ENCODE results near the gene ATP8A1. TPM values are rescaled to one million over a fixed set of nuclear protein-coding genes. Genes with fewer than 3 reads are reported as not detected.

The ATP8A1 gene
- total and polyA plus RNA-seq, 2 of the 8 experiments (the other 6 are each of a cell fraction or from before 2014, with no cell fraction given), result 3.7 to 14.9 TPM

DNA sequence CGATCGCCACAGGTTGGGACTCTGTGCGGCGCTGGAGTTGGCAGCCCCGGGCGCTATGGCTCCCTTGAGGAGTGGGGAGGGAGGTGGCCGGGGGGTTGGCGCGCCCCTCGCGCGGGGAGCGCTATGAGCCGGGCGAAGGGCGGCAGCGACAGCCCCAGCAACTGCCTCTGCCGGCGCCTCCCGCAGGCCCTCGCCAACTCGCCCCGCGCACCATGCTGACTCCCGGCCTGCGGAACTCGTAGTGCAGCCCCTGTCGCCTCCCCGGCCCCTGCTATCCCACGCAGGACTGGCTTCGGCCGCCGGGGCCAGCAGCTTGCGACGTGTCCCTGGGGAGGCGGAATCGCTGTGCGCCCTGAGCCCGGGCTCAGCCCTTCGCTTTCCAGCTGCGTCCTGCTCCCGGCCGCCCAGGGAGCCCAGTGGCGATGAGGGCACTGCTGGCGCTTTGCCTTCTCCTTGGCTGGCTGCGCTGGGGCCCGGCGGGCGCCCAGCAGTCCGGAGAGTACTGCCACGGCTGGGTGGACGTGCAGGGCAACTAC lies 259.2 kb downstream of the ATP8A1 start:
- Histone ChIP-seq H2BK15ac (ENCODE audit: low read length) (peak overlapping the region; percentile 65; the same call in 1 of the 2 replicates), H3K23me2 (ENCODE audit: low read depth, low read length) (peaks cover 33% of the 10 kb centered on the region), H4K8ac (ENCODE audit: extremely low read depth, insufficient read depth, low read length) (no peak overlapping the region; the same call in 1 of the 2 replicates), H3K79me1 (ENCODE audit: low read depth, low read length) (no peaks in the 10 kb centered on the region), H2BK12ac (ENCODE audit: low read depth, low read length) (peak overlapping the region; percentile 56; the same call in 1 of the 2 replicates), H2BK20ac (ENCODE audit: low read length) (no peak overlapping the region), H4K91ac (replicated peaks; ENCODE audit: insufficient read length, low read length) (no peak overlapping the region), H3K27me3 (replicated peaks in 1 of 4; ENCODE audit: control insufficient read depth in 3 of 4, extremely low read depth in 1 of 4, insufficient read depth in 3 of 4, low read length in 3 of 4) (peaks cover 19 to 65% (median 57%) of the 10 kb centered on the region in 4 experiments), H3K9me3 (ENCODE audit: insufficient read depth in 2 of 2, low read depth in 1 of 2, low read length in 1 of 2) (no peaks in the 10 kb centered on the region), H3K14ac (ENCODE audit: insufficient read length) (no peak overlapping the region), H3K4me1 (replicated peaks in 1 of 4; ENCODE audit: control insufficient read depth in 3 of 4, insufficient read depth in 4 of 4, low read length in 3 of 4) (peaks cover 6 to 20% (median 11%) of the 10 kb centered on the region in 4 experiments; a peak in 6 of 7 replicates), H3K23ac (ENCODE audit: insufficient read length) (no peak overlapping the region), H3K4me3 (ENCODE audit: extremely low read depth in 1 of 4, insufficient read depth in 2 of 4, low read depth in 3 of 4, low read length in 4 of 4) (peak overlapping the region; percentile 45 to 66 (median 58)), H3K27ac (ENCODE audit: low read depth, low read length) (no peak overlapping the region), H3K4me2 (ENCODE audit: insufficient read depth in 1 of 2, low read depth in 2 of 2, low read length in 2 of 2) (peak overlapping the region; percentile 89 to 93), H4K20me1 (replicated peaks in 1 of 2; ENCODE audit: control insufficient read depth in 1 of 2, insufficient read depth in 2 of 2, low read length in 2 of 2) (no peaks in the 10 kb centered on the region), H2AFZ (ENCODE audit: low read length) (0 out of 2 replicates have a peak overlapping the region, but pooled peaks have one; percentile 47), H3K56ac (replicated peaks; ENCODE audit: insufficient read length, low read depth, low read length) (peak overlapping the region; percentile 27), H2AK5ac (ENCODE audit: low read depth, low read length) (no peak overlapping the region), H2BK120ac (replicated peaks; ENCODE audit: low read depth, low read length) (no peak overlapping the region), H3K9ac (replicated peaks in 1 of 4; ENCODE audit: extremely low read depth in 1 of 4, low read depth in 3 of 4, low read length in 3 of 4) (no peak overlapping the region), H2BK5ac (ENCODE audit: low read depth, low read length) (peak overlapping the region; percentile 26; the same call in 1 of the 2 replicates), H3K36me3 (ENCODE audit: control insufficient read depth in 2 of 4, insufficient read depth in 4 of 4, low read length in 3 of 4) (no peaks in the 10 kb centered on the region), H3K18ac (ENCODE audit: extremely low read depth, low read length) (peak overlapping the region; percentile 88), H3K4ac (replicated peaks; ENCODE audit: insufficient read length, low read depth, low read length) (peak overlapping the region; percentile 58), H3K79me2 (ENCODE audit: control insufficient read depth in 1 of 2, insufficient read depth in 2 of 2, low read length in 2 of 2) (no peaks in the 10 kb centered on the region), H4K5ac (ENCODE audit: insufficient read length, low read depth, low read length) (no peak overlapping the region)
- FAIRE-seq (no peak), DNase-seq (ENCODE audit: low read depth in 1 of 2, low spot score in 2 of 2) (peak in 1 of 2 experiments; percentile 77)
- WGBS, 2 experiments (ENCODE audit: extremely low coverage in 1 of 2, insufficient coverage in 1 of 2, insufficient read length in 1 of 2, insufficient replicate concordance in 2 of 2, low coverage in 1 of 2, low lambda C conversion rate in 2 of 2, missing lambda C conversion rate in 1 of 2), result 0% methylated on average over 30 of the region's 52 CpGs; no CpG with 5 or more reads in 1 of the 2 experiments
- POLR2A ChIA-PET (ENCODE audit: partially characterized antibody), result no interaction called here
- CTCF ChIA-PET (ENCODE audit: partially characterized antibody), result interaction anchor here (1.0 to 12.0 kb wide), 7 partner anchors 9 to 120 kb away, joined by 3 to 135 read pairs (median 6); no protein-coding TSS in a partner anchor
- TF ChIP-seq TEAD4 (IDR thresholded peaks at IDR 0.05; ENCODE audit: low read depth, low read length) (no peak), BCL11A (IDR thresholded peaks at IDR 0.05; ENCODE audit: low read depth in 2 of 2, low read length in 2 of 2) (no peak), ASH2L (IDR thresholded peaks at IDR 0.05; ENCODE audit: low read length) (peak; percentile 50), RNF2 (IDR thresholded peaks at IDR 0.05; ENCODE audit: borderline replicate concordance, low read depth, low read length, missing control alignments, poor library complexity, severe bottlenecking) (peak; percentile 72), SIRT6 (IDR thresholded peaks at IDR 0.05; ENCODE audit: low read length) (no peak), EGR1 (IDR thresholded peaks at IDR 0.05; ENCODE audit: borderline replicate concordance, low read depth, low read length) (no peak), JUND (IDR thresholded peaks at IDR 0.05; ENCODE audit: low read length) (no peak), TBP (IDR thresholded peaks at IDR 0.05; ENCODE audit: low read depth, low read length) (no peak), NANOG (IDR thresholded peaks at IDR 0.05; ENCODE audit: insufficient read depth, low read depth, low read length, poor library complexity, severe bottlenecking) (no peak), EP300 (IDR thresholded peaks at IDR 0.05; ENCODE audit: borderline replicate concordance in 1 of 2, low read depth in 2 of 2, low read length in 2 of 2) (no peak), POLR2AphosphoS5 (IDR thresholded peaks at IDR 0.05; ENCODE audit: low read depth, low read length) (no peak), EZH2 (IDR thresholded peaks at IDR 0.05; ENCODE audit: low read depth, low read length, severe bottlenecking) (no peak), CHD2 (IDR thresholded peaks at IDR 0.05; ENCODE audit: low read length) (no peak)
